Measurements from ENCODE around the gene KLHL7. TPM values are rescaled to one million over a fixed set of nuclear protein-coding genes. Genes with fewer than 3 reads are reported as not detected.

KLHL7 gene
- total and polyA plus RNA-seq, 7 donors, result 10.6 to 18.0 (median 13.6) TPM

GRCh38 chr7:23168111-23168885 lies 62.7 kb downstream of the KLHL7 start:
- 69 to 78% (median 74%) methylated on average over 8 of the region's 8 CpGs for whole genome bisulfite sequencing, 3 donors
- Histone ChIP-seq H3K27ac (no peak overlapping the region), H3K4me1 (no peaks in the 10 kb centered on the region), H3K27me3 (ENCODE audit: insufficient read depth in 3 of 3, low read length in 2 of 3) (no peaks in the 10 kb centered on the region), H3K4me3 (no peak overlapping the region), H3K36me3 (ENCODE audit: insufficient read depth in 1 of 2, low read depth in 1 of 2) (peaks cover 0 to 26% of the 10 kb centered on the region in 2 donors), H3K9me3 (no peaks in the 10 kb centered on the region)
- intact Hi-C loops (cut with DNase I), result no loop called here
- ATAC-seq, result no peak
- TF ChIP-seq CTCF (IDR thresholded peaks at IDR 0.05), result no peak
- no peak for DNase-seq

- H3K27ac ChIP-seq, result no peak overlapping the region
- intact Hi-C loops (cut with DNase I), result no loop called here
- WGBS, 3 donors, result 68 to 98% (median 95%) methylated on average over 2 of the region's 2 CpGs
- H3K4me3 ChIP-seq, result no peak overlapping the region
- no peaks in the 10 kb centered on the region for H3K9me3 ChIP-seq
- no peak for TF ChIP-seq CTCF (IDR thresholded peaks at IDR 0.05)
- H3K36me3 ChIP-seq (ENCODE audit: insufficient read depth in 1 of 2, low read depth in 1 of 2), result peaks cover 0 to 17% of the 10 kb centered on the region in 2 donors
- no peak for DNase-seq
- H3K27me3 ChIP-seq (ENCODE audit: insufficient read depth in 3 of 3, low read length in 2 of 3), result no peaks in the 10 kb centered on the region
- ATAC-seq, result no peak
- no peaks in the 10 kb centered on the region for H3K4me1 ChIP-seq
Observed at GRCh38 chr7:23175938-23176337, 70.4 kb downstream of the KLHL7 start.

GRCh38 chr7:23181684-23182553 lies 76.3 kb downstream of the KLHL7 start, which contains the start of gene NUP42:
NUP42 (plus strand) TSS chr7:23182048; CDS start chr7:23182086, 38 bp downstream.
- ATAC-seq, result peak; percentile 98 to 99 (median 98)
- TF ChIP-seq CTCF (IDR thresholded peaks at IDR 0.05), result no peak

GRCh38 chr7:23183279-23184012 lies 77.9 kb downstream of the KLHL7 start:
- no peak for TF ChIP-seq CTCF (IDR thresholded peaks at IDR 0.05)
- DNase-seq, result no peak
- Histone ChIP-seq H3K4me3 (peak overlapping the region; percentile 93), H3K27ac (no peak overlapping the region), H3K9me3 (no peaks in the 10 kb centered on the region), H3K4me1 (peaks cover 20% of the 10 kb centered on the region), H3K27me3 (ENCODE audit: insufficient read depth in 3 of 3, low read length in 2 of 3) (no peaks in the 10 kb centered on the region), H3K36me3 (ENCODE audit: insufficient read depth in 1 of 2, low read depth in 1 of 2) (peaks cover 0 to 32% of the 10 kb centered on the region in 2 donors)
- intact Hi-C loops (cut with DNase I), result no loop called here
- 90 to 94% (median 94%) methylated on average over 20 of the region's 20 CpGs for WGBS, 3 donors
- ATAC-seq, result no peak

More at GRCh38 chr7:23181684-23182553, 76.3 kb downstream of the KLHL7 start, which contains the start of gene NUP42:
- Histone ChIP-seq H3K27me3 (ENCODE audit: insufficient read depth in 3 of 3, low read length in 2 of 3) (no peaks in the 10 kb centered on the region), H3K4me3 (peak within 1 kb of the TSS; percentile 93), H3K9me3 (no peaks in the 10 kb centered on the region), H3K4me1 (peaks cover 20% of the 10 kb centered on the region), H3K36me3 (ENCODE audit: insufficient read depth in 1 of 2, low read depth in 1 of 2) (peaks cover 0 to 17% of the 10 kb centered on the region in 2 donors), H3K27ac (peak within 1 kb of the TSS; percentile 98)
- 0% methylated on average over 59 to 63 of the region's 63 CpGs for WGBS, 3 donors
- peak; percentile 95 to 97 for DNase-seq
- intact Hi-C loops (cut with DNase I), result loop anchor here (1.0 to 2.0 kb wide), 2 partner anchors 77 kb away; partner anchors contain the start of gene KLHL7 (in 2 of the 2)

Data from psoas muscle (tissue), 8 donors.